Activated CD4-positive, alpha-beta T cell treated with anti-CD3 and anti-CD28 coated beads, Interleukin-2, amount 10 ng/mL, durations not matched to agents 7 days and 5 days (primary cell): Measurements from ENCODE around the gene SH2B2. TPM values are rescaled to one million over a fixed set of nuclear protein-coding genes. Genes with fewer than 3 reads are reported as not detected.

Source experiments
- CTCF ChIA-PET: fragments of 350-600 bp; sonication (Branson Sonifier 250); formaldehyde crosslinking; loops from one replicate; lab custom pipeline; 2021; ENCODE audit warnings: antibody characterized with exemption; lab: Charles Lee
- POLR2A ChIA-PET: fragments of 350-600 bp; sonication (Branson Sonifier 250); formaldehyde crosslinking; loops from one replicate; lab custom pipeline; 2021; ENCODE audit warnings: antibody characterized with exemption; lab: Charles Lee
- DNase-seq: peaks from one replicate; pipeline ENCODE4 v3.0.0-alpha.2; 2020
- H3K27ac Mint-ChIP-seq: one replicate; pipeline ENCODE4 v1.8.0; 2021; ENCODE audit warnings: mild to moderate bottlenecking, moderate library complexity, mixed read lengths
- H3K27me3 Mint-ChIP-seq: one replicate; pipeline ENCODE4 v1.8.0; 2021; ENCODE audit warnings: mixed read lengths
- H3K36me3 Mint-ChIP-seq: one replicate; pipeline ENCODE4 v1.8.0; 2021; ENCODE audit warnings: low read depth, mixed read lengths
- H3K4me1 Mint-ChIP-seq: one replicate; pipeline ENCODE4 v1.8.0; 2021; ENCODE audit warnings: mixed read lengths
- H3K4me3 Mint-ChIP-seq: one replicate; pipeline ENCODE4 v1.8.0; 2021; ENCODE audit warnings: mild to moderate bottlenecking, moderate library complexity, mixed read lengths
- H3K9me3 Mint-ChIP-seq: one replicate; pipeline ENCODE4 v1.8.0; 2021; ENCODE audit warnings: mixed read lengths
- total RNA-seq, 2 experiments: library from RNA; stranded (reverse); gene quantifications; one replicate each; pipeline ENCODE4 v1.2.3, GENCODE V29; 2021

SH2B2 gene
- total RNA-seq, 2 experiments from 2014 or later: 0.12 to 0.50 TPM

GRCh38 chr7:102255501-102255900 lies 31.2 kb upstream of the SH2B2 start:
- CTCF ChIA-PET: no interaction called here
- no peaks in the 10 kb centered on the region for H3K27me3 Mint-ChIP-seq
- no peak overlapping the region for H3K4me3 Mint-ChIP-seq
- no peaks in the 10 kb centered on the region for H3K9me3 Mint-ChIP-seq
- no peak overlapping the region for H3K27ac Mint-ChIP-seq
- POLR2A ChIA-PET: no interaction called here
- no peaks in the 10 kb centered on the region for H3K36me3 Mint-ChIP-seq
- H3K4me1 Mint-ChIP-seq: no peaks in the 10 kb centered on the region
- no peak for DNase-seq

- H3K4me3 Mint-ChIP-seq: no peak overlapping the region
- H3K36me3 Mint-ChIP-seq: no peaks in the 10 kb centered on the region
- no peak overlapping the region for H3K27ac Mint-ChIP-seq
- no peaks in the 10 kb centered on the region for H3K27me3 Mint-ChIP-seq
- ChIA-PET CTCF (no interaction called here), POLR2A (no interaction called here)
- DNase-seq: no peak
- no peaks in the 10 kb centered on the region for H3K9me3 Mint-ChIP-seq
- H3K4me1 Mint-ChIP-seq: no peaks in the 10 kb centered on the region
These were observed 30.8 kb upstream of the SH2B2 start for GRCh38 chr7:102255916-102256315.

DNA sequence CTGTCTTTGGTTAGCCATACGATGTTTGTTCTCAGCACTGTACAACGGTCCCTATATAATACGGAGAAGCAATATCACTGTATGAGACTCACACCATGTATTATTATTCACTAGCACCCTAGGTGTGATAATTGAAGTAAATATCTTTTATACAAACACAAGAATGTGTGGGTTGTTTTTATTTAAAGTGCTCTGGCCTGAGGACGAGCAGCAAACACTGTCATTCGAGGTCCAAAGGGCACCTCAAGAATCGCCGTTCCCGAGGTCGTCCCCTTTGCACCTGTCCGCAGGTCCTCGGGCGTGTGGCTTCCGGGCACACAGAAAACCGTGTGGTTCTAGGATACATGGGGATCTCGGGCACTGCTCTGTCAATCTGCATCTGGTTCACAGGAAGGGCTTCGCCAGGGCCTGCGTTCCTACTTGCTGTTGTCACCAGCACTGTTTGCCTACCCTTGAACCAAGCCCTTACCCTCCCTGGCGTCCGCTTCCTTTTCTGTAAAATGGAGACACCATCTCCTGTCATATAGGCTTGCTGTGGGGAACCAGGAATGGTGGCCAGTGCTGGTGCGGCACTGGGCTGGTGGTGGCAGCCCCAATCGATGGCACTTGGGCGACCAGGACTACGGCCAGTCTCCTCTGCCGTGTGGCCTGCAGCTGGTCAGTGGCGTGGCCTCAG lies 28.5 kb upstream of the SH2B2 start:
- H3K27ac Mint-ChIP-seq: no peak overlapping the region
- no peaks in the 10 kb centered on the region for H3K27me3 Mint-ChIP-seq
- H3K4me1 Mint-ChIP-seq: no peaks in the 10 kb centered on the region
- no peak for DNase-seq
- H3K4me3 Mint-ChIP-seq: no peak overlapping the region
- ChIA-PET POLR2A (no interaction called here), CTCF (no interaction called here)
- H3K36me3 Mint-ChIP-seq: no peaks in the 10 kb centered on the region
- no peaks in the 10 kb centered on the region for H3K9me3 Mint-ChIP-seq

DNA sequence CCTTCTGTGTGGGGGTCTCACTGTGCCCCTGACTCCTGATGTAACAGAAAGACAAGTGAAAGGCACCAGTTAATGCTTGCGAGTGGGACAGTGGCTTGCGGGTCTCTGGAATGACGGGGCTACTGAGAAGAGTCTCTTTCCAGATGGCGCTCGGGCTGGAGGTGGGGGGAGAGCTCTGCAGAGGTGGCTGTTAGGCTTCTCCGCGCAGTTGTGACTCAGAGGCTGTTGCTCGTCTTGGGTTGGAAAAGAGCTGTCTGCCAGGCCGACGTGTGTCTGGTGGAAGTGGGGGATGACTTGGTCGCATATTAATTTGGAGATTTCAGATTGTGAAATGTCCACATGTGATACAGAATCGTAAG lies 27.9 kb upstream of the SH2B2 start:
- no peaks in the 10 kb centered on the region for H3K4me1 Mint-ChIP-seq
- POLR2A ChIA-PET: no interaction called here
- H3K4me3 Mint-ChIP-seq: no peak overlapping the region
- no peaks in the 10 kb centered on the region for H3K9me3 Mint-ChIP-seq
- CTCF ChIA-PET: interaction anchor here (0.6 kb wide), 1 partner anchor 377 kb away, joined by 4 read pairs; no protein-coding TSS in a partner anchor
- no peaks in the 10 kb centered on the region for H3K36me3 Mint-ChIP-seq
- H3K27me3 Mint-ChIP-seq: no peaks in the 10 kb centered on the region
- H3K27ac Mint-ChIP-seq: no peak overlapping the region
- DNase-seq: no peak

- no peaks in the 10 kb centered on the region for H3K36me3 Mint-ChIP-seq
- no peaks in the 10 kb centered on the region for H3K9me3 Mint-ChIP-seq
- H3K27me3 Mint-ChIP-seq: no peaks in the 10 kb centered on the region
- ChIA-PET POLR2A (no interaction called here), CTCF (interaction anchor here (1.0 kb wide), 1 partner anchor 9 kb away, joined by 4 read pairs; no protein-coding TSS in a partner anchor)
- H3K27ac Mint-ChIP-seq: no peak overlapping the region
- no peak for DNase-seq
- no peaks in the 10 kb centered on the region for H3K4me1 Mint-ChIP-seq
- no peak overlapping the region for H3K4me3 Mint-ChIP-seq
These were observed 25.8 kb upstream of the SH2B2 start for GRCh38 chr7:102260856-102261255.

DNA sequence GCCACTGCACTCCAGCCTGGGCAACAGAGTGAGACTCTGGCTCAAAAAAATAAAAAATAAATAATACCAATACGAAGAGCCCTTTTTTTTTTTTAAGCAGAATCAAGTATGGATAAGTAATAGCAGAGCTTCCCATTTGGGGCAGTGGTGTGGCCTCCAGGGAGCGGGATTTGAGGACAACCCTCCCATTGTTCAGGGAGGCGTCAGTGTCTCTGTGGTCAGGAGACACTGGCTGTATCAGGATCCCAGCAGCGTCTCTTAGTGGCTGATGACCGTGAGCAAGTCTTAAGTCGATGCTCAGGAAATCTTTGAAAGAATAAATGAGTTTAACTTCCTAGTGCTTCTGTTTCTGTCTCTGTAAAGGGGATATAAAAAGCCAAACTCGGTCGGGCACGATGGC lies 25.2 kb upstream of the SH2B2 start:
- DNase-seq: no peak
- H3K9me3 Mint-ChIP-seq: no peaks in the 10 kb centered on the region
- ChIA-PET CTCF (no interaction called here), POLR2A (no interaction called here)
- H3K4me1 Mint-ChIP-seq: no peaks in the 10 kb centered on the region
- no peak overlapping the region for H3K4me3 Mint-ChIP-seq
- no peaks in the 10 kb centered on the region for H3K36me3 Mint-ChIP-seq
- H3K27me3 Mint-ChIP-seq: no peaks in the 10 kb centered on the region
- no peak overlapping the region for H3K27ac Mint-ChIP-seq

DNA sequence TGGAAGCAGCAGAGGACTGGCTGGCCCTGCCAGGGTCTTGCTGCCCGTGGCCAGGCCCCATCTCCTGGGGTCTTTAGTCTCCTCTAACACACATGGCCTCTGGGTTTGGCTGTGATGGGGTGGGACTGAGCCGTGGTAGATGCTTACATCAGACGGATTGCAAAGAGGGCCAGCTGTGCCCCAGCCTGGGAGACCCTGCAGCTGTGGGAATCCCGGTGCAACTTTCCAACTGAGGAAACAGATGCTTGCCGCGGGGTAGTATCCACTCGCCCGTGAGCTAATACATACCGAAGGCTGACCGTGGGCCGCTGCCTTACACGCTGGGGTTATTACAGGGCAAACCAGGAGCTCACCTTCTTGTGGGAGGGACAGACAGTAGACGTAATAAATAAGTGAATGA lies 24.1 kb upstream of the SH2B2 start:
- ChIA-PET CTCF (interaction anchor here (1.1 kb wide), 1 partner anchor 719 kb away, joined by 4 read pairs; no protein-coding TSS in a partner anchor), POLR2A (no interaction called here)
- H3K36me3 Mint-ChIP-seq: no peaks in the 10 kb centered on the region
- no peak overlapping the region for H3K27ac Mint-ChIP-seq
- no peaks in the 10 kb centered on the region for H3K27me3 Mint-ChIP-seq
- no peaks in the 10 kb centered on the region for H3K9me3 Mint-ChIP-seq
- DNase-seq: no peak
- H3K4me1 Mint-ChIP-seq: no peaks in the 10 kb centered on the region
- H3K4me3 Mint-ChIP-seq: no peak overlapping the region

DNA sequence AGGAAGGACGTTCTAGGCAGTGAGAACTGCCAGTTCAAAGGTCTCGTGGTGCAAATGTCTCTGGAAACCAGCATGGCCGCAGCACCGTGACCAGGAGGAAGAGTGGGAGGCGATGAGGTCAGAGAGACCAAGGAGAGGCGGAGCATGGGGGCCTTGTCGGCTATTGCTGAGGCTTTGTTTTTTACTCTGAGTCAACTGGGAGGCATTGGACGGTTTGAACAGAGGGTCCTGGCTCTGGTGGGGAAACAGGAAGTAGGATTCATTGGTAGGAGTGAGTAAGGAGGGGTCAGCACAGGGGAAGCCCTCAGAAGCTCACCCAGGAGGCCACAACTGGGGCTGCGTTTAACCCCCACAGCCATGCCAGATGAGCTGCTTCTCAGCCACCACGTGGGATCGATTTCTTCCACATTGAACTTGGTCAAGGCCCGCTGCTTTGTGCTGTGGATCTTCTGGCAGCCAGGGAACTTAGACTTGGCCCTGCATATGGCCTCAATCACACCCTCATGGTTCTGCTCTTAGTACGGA lies 22.2 kb upstream of the SH2B2 start:
- no peak overlapping the region for H3K27ac Mint-ChIP-seq
- CTCF ChIA-PET: no interaction called here
- POLR2A ChIA-PET: no interaction called here
- H3K36me3 Mint-ChIP-seq: no peaks in the 10 kb centered on the region
- no peaks in the 10 kb centered on the region for H3K9me3 Mint-ChIP-seq
- no peaks in the 10 kb centered on the region for H3K4me1 Mint-ChIP-seq
- H3K4me3 Mint-ChIP-seq: no peak overlapping the region
- DNase-seq: no peak
- no peaks in the 10 kb centered on the region for H3K27me3 Mint-ChIP-seq

GRCh38 chr7:102266541-102266940 lies 20.1 kb upstream of the SH2B2 start:
- H3K36me3 Mint-ChIP-seq: no peaks in the 10 kb centered on the region
- H3K27me3 Mint-ChIP-seq: no peaks in the 10 kb centered on the region
- no peak overlapping the region for H3K4me3 Mint-ChIP-seq
- no peak overlapping the region for H3K27ac Mint-ChIP-seq
- H3K4me1 Mint-ChIP-seq: no peaks in the 10 kb centered on the region
- no peak for DNase-seq
- ChIA-PET CTCF (interaction anchor here (0.5 to 0.6 kb wide), 2 partner anchors 616 to 1072 kb away, joined by 3 read pairs; no protein-coding TSS in a partner anchor), POLR2A (no interaction called here)
- H3K9me3 Mint-ChIP-seq: no peaks in the 10 kb centered on the region

GRCh38 chr7:102268635-102269034 lies 18.0 kb upstream of the SH2B2 start:
- CTCF ChIA-PET: interaction anchor here (1.4 kb wide), 1 partner anchor 10 kb away, joined by 3 read pairs; no protein-coding TSS in a partner anchor
- H3K4me1 Mint-ChIP-seq: no peaks in the 10 kb centered on the region

GRCh38 chr7:102270178-102270887 lies 16.3 kb upstream of the SH2B2 start:
- DNase-seq: no peak
- Mint-ChIP-seq H3K4me3 (no peak overlapping the region), H3K4me1 (no peaks in the 10 kb centered on the region), H3K36me3 (no peaks in the 10 kb centered on the region), H3K27ac (no peak overlapping the region), H3K9me3 (no peaks in the 10 kb centered on the region), H3K27me3 (no peaks in the 10 kb centered on the region)
- ChIA-PET POLR2A (no interaction called here), CTCF (interaction anchor here (0.5 to 2.4 kb wide), 8 partner anchors 8 to 728 kb away, joined by 3 to 6 read pairs (median 4); no protein-coding TSS in a partner anchor)

More at GRCh38 chr7:102268635-102269034, 18.0 kb upstream of the SH2B2 start:
- Mint-ChIP-seq H3K36me3 (no peaks in the 10 kb centered on the region), H3K27me3 (no peaks in the 10 kb centered on the region), H3K27ac (no peak overlapping the region), H3K4me3 (no peak overlapping the region), H3K9me3 (no peaks in the 10 kb centered on the region)
- DNase-seq: no peak
- POLR2A ChIA-PET: no interaction called here

GRCh38 chr7:102271158-102271798 lies 15.4 kb upstream of the SH2B2 start:
- Mint-ChIP-seq H3K4me3 (no peak overlapping the region), H3K9me3 (no peaks in the 10 kb centered on the region), H3K36me3 (no peaks in the 10 kb centered on the region), H3K27me3 (no peaks in the 10 kb centered on the region), H3K27ac (no peak overlapping the region), H3K4me1 (no peaks in the 10 kb centered on the region)
- DNase-seq: no peak
- POLR2A ChIA-PET: no interaction called here
- CTCF ChIA-PET: interaction anchor here (1.2 to 2.4 kb wide), 6 partner anchors 116 to 729 kb away, joined by 3 to 6 read pairs (median 5); no protein-coding TSS in a partner anchor
